ENCODE measurements around the gene STAB1. TPM values are rescaled to one million over a fixed set of nuclear protein-coding genes. Genes with fewer than 3 reads are reported as not detected.

The STAB1 gene
- polyA plus RNA-seq, 6 donors from 2014 or later: not detected

DNA sequence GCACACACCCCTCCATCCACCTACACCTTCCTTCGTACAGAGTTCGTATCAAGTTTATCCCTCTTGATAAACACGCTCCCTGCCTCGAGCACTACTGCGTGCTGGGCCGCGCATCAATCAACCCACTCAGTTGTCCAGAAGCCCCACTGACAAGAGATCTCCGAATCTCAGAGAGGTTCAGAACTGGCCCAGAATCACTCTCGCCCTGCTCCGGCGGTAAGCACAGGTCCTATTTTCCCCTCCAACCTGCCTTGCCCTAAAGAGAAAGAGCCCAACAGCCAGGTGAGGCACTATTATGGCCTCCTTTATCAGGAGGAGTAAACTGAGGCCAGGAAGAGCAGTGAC, 40.2 kb upstream of the STAB1 start:
- Mint-ChIP-seq H3K4me3 (peak overlapping the region; percentile 87 to 99 (median 93)), H3K9me3 (no peaks in the 10 kb centered on the region), H3K4me1 (peaks cover 29 to 40% (median 35%) of the 10 kb centered on the region in 3 donors), H3K27ac (peak overlapping the region; percentile 96 to 98 (median 97)), H3K27me3 (no peaks in the 10 kb centered on the region), H3K36me3 (no peaks in the 10 kb centered on the region)
- DNase-seq: no peak
- peak in 1 of 2 donors; percentile 10 for ATAC-seq (ENCODE audit: low read depth in 2 of 2)

GRCh38 chr3:52455283-52456168, 39.6 kb upstream of the STAB1 start, which contains the start of gene NISCH:
TSS of gene NISCH (plus strand) at chr3:52455604. CDS start at chr3:52455642, 38 bp downstream.
- peak within 1 kb of the TSS; percentile 96 to 98 (median 97) for H3K27ac Mint-ChIP-seq
- no peaks in the 10 kb centered on the region for H3K36me3 Mint-ChIP-seq
- peak; percentile 95 for DNase-seq
- H3K27me3 Mint-ChIP-seq: no peaks in the 10 kb centered on the region
- peak; percentile 93 to 94 for ATAC-seq (ENCODE audit: low read depth in 2 of 2)
- peaks cover 29 to 43% (median 35%) of the 10 kb centered on the region in 3 donors for H3K4me1 Mint-ChIP-seq
- H3K9me3 Mint-ChIP-seq: no peaks in the 10 kb centered on the region
- peak within 1 kb of the TSS; percentile 87 to 99 (median 93) for H3K4me3 Mint-ChIP-seq

GRCh38 chr3:52456169-52456799, 38.9 kb upstream of the STAB1 start:
- H3K36me3 Mint-ChIP-seq: no peaks in the 10 kb centered on the region

GRCh38 chr3:52456800-52457183, 38.3 kb upstream of the STAB1 start:
- peaks cover 29 to 43% (median 35%) of the 10 kb centered on the region in 3 donors for H3K4me1 Mint-ChIP-seq
- H3K27me3 Mint-ChIP-seq: no peaks in the 10 kb centered on the region
- H3K36me3 Mint-ChIP-seq: no peaks in the 10 kb centered on the region

More at GRCh38 chr3:52456169-52456799, 38.9 kb upstream of the STAB1 start:
- H3K4me3 Mint-ChIP-seq: peak overlapping the region; percentile 87 to 99 (median 93)
- peaks cover 29 to 43% (median 35%) of the 10 kb centered on the region in 3 donors for H3K4me1 Mint-ChIP-seq
- H3K27ac Mint-ChIP-seq: peak overlapping the region; percentile 88 to 98 (median 94)
- H3K27me3 Mint-ChIP-seq: no peaks in the 10 kb centered on the region
- no peaks in the 10 kb centered on the region for H3K9me3 Mint-ChIP-seq
- ATAC-seq (ENCODE audit: low read depth in 2 of 2): no peak
- DNase-seq: no peak

GRCh38 chr3:52458031-52458760, 36.9 kb upstream of the STAB1 start:
- no peaks in the 10 kb centered on the region for H3K9me3 Mint-ChIP-seq
- H3K4me1 Mint-ChIP-seq: peaks cover 29 to 50% (median 35%) of the 10 kb centered on the region in 3 donors
- no peaks in the 10 kb centered on the region for H3K27me3 Mint-ChIP-seq
- no peaks in the 10 kb centered on the region for H3K36me3 Mint-ChIP-seq
- ATAC-seq (ENCODE audit: low read depth in 2 of 2) (no peak), DNase-seq (no peak)
- H3K4me3 Mint-ChIP-seq: peak overlapping the region in 3 of 8 donors; percentile 6 to 89 (median 36)
- H3K27ac Mint-ChIP-seq: peak overlapping the region in 2 of 6 donors; percentile 35 to 96

More at GRCh38 chr3:52456800-52457183, 38.3 kb upstream of the STAB1 start:
- DNase-seq: no peak
- no peak for ATAC-seq (ENCODE audit: low read depth in 2 of 2)
- Mint-ChIP-seq H3K27ac (peak overlapping the region in 5 of 6 donors; percentile 30 to 98 (median 89)), H3K9me3 (no peaks in the 10 kb centered on the region), H3K4me3 (peak overlapping the region; percentile 75 to 99 (median 93))

- no peak for DNase-seq
- no peak for ATAC-seq (ENCODE audit: low read depth in 2 of 2)
- no peaks in the 10 kb centered on the region for H3K9me3 Mint-ChIP-seq
- H3K27ac Mint-ChIP-seq: no peak overlapping the region
- H3K27me3 Mint-ChIP-seq: no peaks in the 10 kb centered on the region
- H3K4me1 Mint-ChIP-seq: peaks cover 29 to 49% (median 35%) of the 10 kb centered on the region in 3 donors
- no peaks in the 10 kb centered on the region for H3K36me3 Mint-ChIP-seq
- no peak overlapping the region for H3K4me3 Mint-ChIP-seq
These were observed 36.2 kb upstream of the STAB1 start for GRCh38 chr3:52458770-52459545.

- Mint-ChIP-seq H3K4me1 (peaks cover 6 to 29% (median 9%) of the 10 kb centered on the region in 3 donors), H3K4me3 (no peak overlapping the region), H3K36me3 (no peaks in the 10 kb centered on the region)
These were observed 33.3 kb upstream of the STAB1 start for GRCh38 chr3:52461874-52462273.

GRCh38 chr3:52463416-52463815, 31.7 kb upstream of the STAB1 start:
- Mint-ChIP-seq H3K36me3 (no peaks in the 10 kb centered on the region), H3K27me3 (no peaks in the 10 kb centered on the region), H3K27ac (no peak overlapping the region), H3K4me1 (peaks cover 0 to 16% (median under 1%) of the 10 kb centered on the region in 3 donors), H3K9me3 (no peaks in the 10 kb centered on the region), H3K4me3 (no peak overlapping the region)
- ATAC-seq (ENCODE audit: low read depth in 2 of 2) (no peak), DNase-seq (no peak)

More at GRCh38 chr3:52461874-52462273, 33.3 kb upstream of the STAB1 start:
- Mint-ChIP-seq H3K27ac (peak overlapping the region in 1 of 6 donors; percentile 14), H3K27me3 (no peaks in the 10 kb centered on the region), H3K9me3 (no peaks in the 10 kb centered on the region)
- ATAC-seq (ENCODE audit: low read depth in 2 of 2) (no peak), DNase-seq (no peak)

DNA sequence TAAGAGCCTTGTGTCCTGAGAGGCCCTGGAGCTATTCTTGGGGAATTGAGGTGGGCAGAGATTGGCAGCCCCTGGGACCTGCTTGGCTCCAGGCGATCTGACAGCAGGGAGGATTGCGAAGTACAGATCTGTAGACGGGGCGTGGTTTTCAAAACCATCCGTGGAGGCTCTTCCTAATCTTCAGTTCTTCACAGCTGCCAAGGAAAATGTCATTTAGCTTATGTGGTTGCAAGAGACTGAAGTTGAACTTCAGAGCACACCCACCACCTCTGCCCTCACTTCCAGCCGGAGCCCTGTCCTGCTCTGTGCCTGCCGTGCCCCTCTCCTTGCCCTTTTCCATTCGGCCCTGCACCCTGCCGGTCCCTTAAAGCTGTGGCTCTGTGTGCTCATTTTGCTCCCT, 26.8 kb upstream of the STAB1 start:
- H3K4me1 Mint-ChIP-seq: peaks cover 4 to 9% (median 4%) of the 10 kb centered on the region in 3 donors
- no peaks in the 10 kb centered on the region for H3K9me3 Mint-ChIP-seq
- no peak overlapping the region for H3K4me3 Mint-ChIP-seq
- DNase-seq: no peak
- H3K27me3 Mint-ChIP-seq: no peaks in the 10 kb centered on the region
- H3K27ac Mint-ChIP-seq: peak overlapping the region in 1 of 6 donors; percentile 20
- no peaks in the 10 kb centered on the region for H3K36me3 Mint-ChIP-seq
- ATAC-seq (ENCODE audit: low read depth in 2 of 2): no peak

- DNase-seq (no peak), ATAC-seq (ENCODE audit: low read depth in 2 of 2) (no peak)
- no peak overlapping the region for H3K4me3 Mint-ChIP-seq
- no peaks in the 10 kb centered on the region for H3K36me3 Mint-ChIP-seq
- H3K27ac Mint-ChIP-seq: no peak overlapping the region
- peaks cover 4 to 8% (median 4%) of the 10 kb centered on the region in 3 donors for H3K4me1 Mint-ChIP-seq
- no peaks in the 10 kb centered on the region for H3K27me3 Mint-ChIP-seq
- H3K9me3 Mint-ChIP-seq: no peaks in the 10 kb centered on the region
These were observed 26.1 kb upstream of the STAB1 start for GRCh38 chr3:52469001-52469400.

GRCh38 chr3:52470920-52471319, 24.2 kb upstream of the STAB1 start:
- Mint-ChIP-seq H3K9me3 (no peaks in the 10 kb centered on the region), H3K4me1 (peaks cover 4 to 6% (median 4%) of the 10 kb centered on the region in 3 donors), H3K27me3 (no peaks in the 10 kb centered on the region), H3K27ac (no peak overlapping the region), H3K36me3 (no peaks in the 10 kb centered on the region), H3K4me3 (no peak overlapping the region)
- ATAC-seq (ENCODE audit: low read depth in 2 of 2) (no peak), DNase-seq (no peak)

DNA sequence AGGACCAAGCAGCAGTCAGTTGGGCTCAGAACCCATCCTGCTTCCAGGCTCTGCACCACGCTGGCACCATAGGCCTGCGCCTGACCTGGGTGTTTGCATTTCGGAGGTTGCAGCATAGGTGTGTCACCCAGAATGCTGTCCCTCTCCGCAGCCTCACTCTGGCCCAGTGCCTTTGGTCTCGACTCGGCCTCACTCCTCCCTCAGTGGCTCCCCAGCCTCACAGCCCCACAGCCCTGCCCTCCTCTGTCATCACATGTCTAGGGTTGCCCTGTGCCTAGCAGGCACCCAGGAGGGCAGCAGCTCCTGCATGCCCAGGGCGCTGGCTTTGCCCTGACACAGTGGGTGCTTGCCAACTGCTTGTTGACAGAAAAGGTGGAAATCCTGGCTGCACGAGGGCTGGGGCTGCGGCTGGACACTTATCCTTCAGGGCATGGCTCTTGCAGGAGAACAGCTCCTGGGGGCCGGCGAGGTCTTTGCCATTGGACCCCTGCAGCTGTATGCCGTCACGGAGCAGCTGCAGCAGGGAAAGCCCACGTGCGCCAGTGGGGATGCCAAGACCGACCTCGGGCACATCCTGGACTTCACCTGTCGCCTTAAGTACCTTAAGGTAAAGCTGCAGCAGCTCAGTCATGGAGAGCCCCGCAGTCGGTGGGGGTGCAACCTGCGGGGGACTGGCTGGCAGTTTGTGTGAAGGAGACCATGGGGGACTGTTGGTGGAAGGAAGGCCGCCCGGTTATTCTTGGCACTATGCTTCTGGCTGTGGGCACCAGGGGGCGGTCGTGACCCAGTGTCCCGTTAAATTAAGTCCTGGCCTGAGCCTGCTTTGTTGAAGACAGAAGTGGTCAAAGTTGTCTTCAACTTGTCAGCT, 23.5 kb upstream of the STAB1 start:
- Mint-ChIP-seq H3K9me3 (no peaks in the 10 kb centered on the region), H3K27ac (no peak overlapping the region), H3K4me1 (peaks cover 4 to 6% (median 4%) of the 10 kb centered on the region in 3 donors), H3K27me3 (no peaks in the 10 kb centered on the region), H3K36me3 (no peaks in the 10 kb centered on the region), H3K4me3 (no peak overlapping the region)
- ATAC-seq (ENCODE audit: low read depth in 2 of 2): peak; percentile 38 to 49
- peak; percentile 37 for DNase-seq
